22Rv1 (cell line): ENCODE data around the gene AKAP6.

Experiments
- H3K27ac ChIP-seq: fragments of 450-650 bp; 2 replicates; pipeline ENCODE4 v1.5.1; 2017
- CTCF ChIP-seq: fragments of 450-650 bp; IDR thresholded peaks from 2 replicates; pipeline ENCODE4 v1.5.1; 2017; ENCODE audit warnings: mild to moderate bottlenecking
- ZFX ChIP-seq: fragments of 450-650 bp; IDR thresholded peaks from 2 replicates; pipeline ENCODE4 v1.6.1; 2017; ENCODE audit warnings: antibody characterized with exemption, borderline replicate concordance

The AKAP6 gene

GRCh38 chr14:32621585-32621984 is 292.5 kb downstream of the AKAP6 start:
- TF ChIP-seq CTCF: no peak
- TF ChIP-seq ZFX: no peak
- no peak overlapping the region for H3K27ac ChIP-seq

GRCh38 chr14:32622742-32623141 is 293.6 kb downstream of the AKAP6 start:
- H3K27ac ChIP-seq: no peak overlapping the region
- TF ChIP-seq CTCF (no peak), ZFX (no peak)

GRCh38 chr14:32623300-32624093 is 294.4 kb downstream of the AKAP6 start:
- H3K27ac ChIP-seq: no peak overlapping the region
- no peak for TF ChIP-seq CTCF
- no peak for TF ChIP-seq ZFX

- no peak for TF ChIP-seq CTCF
- TF ChIP-seq ZFX: no peak
- H3K27ac ChIP-seq: no peak overlapping the region
Measured at GRCh38 chr14:32625211-32625610, 296.1 kb downstream of the AKAP6 start.

- TF ChIP-seq CTCF (no peak), ZFX (no peak)
- no peak overlapping the region for H3K27ac ChIP-seq
Measured at GRCh38 chr14:32627545-32628298, 298.6 kb downstream of the AKAP6 start.

GRCh38 chr14:32629236-32629635 is 300.1 kb downstream of the AKAP6 start:
- TF ChIP-seq ZFX (no peak), CTCF (no peak)
- no peak overlapping the region for H3K27ac ChIP-seq

GRCh38 chr14:32630701-32631100 is 301.6 kb downstream of the AKAP6 start:
- TF ChIP-seq CTCF: no peak
- TF ChIP-seq ZFX: no peak
- H3K27ac ChIP-seq: no peak overlapping the region
